GM18507 (cell line): ENCODE results near the gene ZBTB46.
"Not testable (repeated sequence)": the region's sequence is repeated elsewhere in the genome, so short reads cannot be mapped to it uniquely, and the experiment has no call there.

Experiments
- DNase-seq: peaks from one replicate; pipeline ENCODE4 v3.0.0; 2011; ENCODE audit warnings: low read depth; ENCODE audit not compliant: insufficient read length; ENCODE audit errors: extremely low spot score
- FAIRE-seq: peaks from 2 replicates; lab custom pipeline; 2011; peaks lifted over from hg19 to GRCh38; lab: Jason Lieb, UNC

The ZBTB46 gene

GRCh38 chr20:63732118-63733095 lies 98.7 kb downstream of the ZBTB46 start:
- FAIRE-seq (no peak), DNase-seq (no peak)

DNA sequence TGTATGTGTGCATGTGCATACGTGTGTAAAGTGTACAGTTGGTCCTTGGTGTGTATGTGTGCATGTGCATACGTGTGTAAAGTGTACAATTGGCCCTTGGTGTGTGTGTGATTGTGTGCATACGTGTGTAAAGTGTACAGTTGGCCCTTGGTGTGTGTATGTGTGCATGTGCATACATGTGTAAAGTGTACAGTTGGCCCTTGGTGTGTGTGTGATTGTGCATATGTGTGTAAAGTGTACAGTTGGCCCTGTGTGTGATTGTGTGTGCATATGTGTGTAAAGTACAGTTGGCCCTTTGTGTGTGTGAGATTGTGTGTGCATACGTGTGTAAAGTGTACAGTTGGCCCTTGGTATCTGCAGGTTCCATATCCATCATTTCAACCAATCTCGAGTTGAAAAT lies 99.7 kb downstream of the ZBTB46 start:
- FAIRE-seq (peak; percentile 52), DNase-seq (no peak)

GRCh38 chr20:63730189-63730733 lies 100.8 kb downstream of the ZBTB46 start:
- not testable (repeated sequence) for FAIRE-seq

GRCh38 chr20:63722967-63723622 lies 108.0 kb downstream of the ZBTB46 start:
- not testable (repeated sequence) for DNase-seq, FAIRE-seq

More at GRCh38 chr20:63730189-63730733, 100.8 kb downstream of the ZBTB46 start:
- not testable (repeated sequence) for DNase-seq

DNA sequence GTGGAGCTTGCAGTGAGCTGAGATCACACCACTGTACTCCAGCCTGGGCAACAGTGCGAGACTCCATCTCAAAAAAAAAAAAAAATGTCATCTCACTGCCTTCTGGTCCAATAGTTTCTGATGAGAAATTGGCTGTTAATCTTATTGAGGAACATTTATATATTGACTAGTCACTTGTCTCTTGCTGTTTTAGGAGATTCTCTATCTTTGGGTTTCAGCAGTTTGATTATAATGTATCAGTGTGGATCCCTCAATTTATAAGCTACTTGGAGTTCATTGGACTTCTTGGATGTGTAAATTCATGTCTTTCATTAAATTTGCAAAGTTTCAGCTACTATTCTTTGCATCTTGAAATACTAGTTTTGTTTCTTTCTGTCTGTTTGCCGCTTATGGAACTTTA lies 112.1 kb downstream of the ZBTB46 start:
- FAIRE-seq (no peak), DNase-seq (no peak)

DNA sequence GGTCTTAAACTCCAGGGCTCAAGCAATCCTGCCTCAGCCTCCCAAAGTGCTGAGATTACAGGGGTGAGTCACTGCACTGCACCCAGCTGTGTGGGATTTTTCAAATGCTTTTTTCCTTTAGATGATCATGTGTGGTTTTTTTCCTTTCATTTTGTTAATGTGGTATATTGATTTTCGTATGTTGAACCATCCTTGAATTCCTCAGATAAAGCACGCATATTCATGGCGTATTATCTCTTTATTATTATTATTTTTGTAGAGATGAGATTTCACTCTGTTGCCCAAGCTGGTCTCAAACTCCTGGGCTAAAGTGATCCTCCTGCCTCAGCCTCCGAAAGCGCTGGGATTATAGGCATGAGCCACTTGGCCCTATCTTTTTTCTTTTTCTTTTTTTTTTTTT lies 116.2 kb downstream of the ZBTB46 start:
- FAIRE-seq (no peak), DNase-seq (no peak)

DNA sequence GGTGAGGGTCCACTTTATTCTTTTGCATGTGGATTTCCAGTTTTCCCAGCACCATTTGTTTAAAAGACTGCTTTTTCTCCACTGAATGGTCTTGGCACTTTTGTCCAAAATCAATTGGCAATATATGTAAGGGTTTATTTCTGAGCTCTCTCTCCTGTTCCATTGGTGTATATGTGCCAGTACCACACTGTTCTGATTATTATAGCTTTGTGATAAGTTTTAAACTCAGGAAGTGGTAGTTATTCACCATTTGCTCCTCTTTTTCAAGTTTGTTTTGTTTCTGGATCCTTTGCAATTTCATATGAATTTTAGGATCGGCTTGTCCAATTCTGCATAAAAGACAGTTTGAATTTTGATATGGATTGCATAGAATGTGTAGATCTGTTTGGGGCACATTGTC lies 118.9 kb downstream of the ZBTB46 start:
- no peak for FAIRE-seq

DNA sequence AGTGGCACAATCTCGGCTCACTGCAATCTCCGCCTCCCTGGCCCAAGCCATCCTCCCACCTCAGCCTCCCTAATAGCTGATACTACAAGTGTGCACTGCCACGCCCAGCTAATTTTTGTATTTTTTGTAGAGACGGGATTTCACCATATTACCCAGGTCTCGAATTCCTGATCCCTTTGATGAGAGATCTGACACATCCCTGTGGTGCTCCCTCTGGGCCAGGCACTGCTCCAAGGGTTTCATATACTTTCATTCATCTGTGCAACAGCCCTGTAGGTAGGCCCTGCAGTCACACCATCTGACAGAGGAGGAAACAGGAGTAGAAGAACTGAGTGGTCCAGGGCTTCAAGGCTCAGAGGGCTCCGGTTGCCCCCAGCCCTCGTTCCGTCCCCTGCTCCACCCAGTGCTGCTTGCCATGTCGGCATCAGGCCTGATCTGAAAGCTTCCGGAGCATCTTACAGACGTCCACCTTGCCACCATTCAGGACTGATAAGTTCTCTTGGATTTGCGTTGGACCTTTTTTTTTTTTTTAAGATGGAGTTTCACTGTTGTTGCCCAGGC lies 119.9 kb downstream of the ZBTB46 start:
- DNase-seq (no peak), FAIRE-seq (no peak)

More for the DNA sequence above, 118.9 kb downstream of the ZBTB46 start:
- DNase-seq = no peak

- no peak for FAIRE-seq
- no peak for DNase-seq
Measured at GRCh38 chr20:63709149-63709527, 121.9 kb downstream of the ZBTB46 start.

- FAIRE-seq = no peak
Measured at GRCh38 chr20:63708301-63709148, 122.5 kb downstream of the ZBTB46 start.

GRCh38 chr20:63707558-63708300 lies 123.3 kb downstream of the ZBTB46 start, which contains the start of the genes ARFRP1 and ZGPAT:
Gene ARFRP1 (minus strand): TSS chr20:63707976. CDS start chr20:63707091, 885 bp downstream.
Gene ZGPAT (plus strand): TSS chr20:63708039. CDS start chr20:63708581, 542 bp downstream.
- DNase-seq (peak; percentile 81), FAIRE-seq (peak; percentile 74)

More at GRCh38 chr20:63708301-63709148, 122.5 kb downstream of the ZBTB46 start:
- DNase-seq = no peak

- FAIRE-seq (peak; percentile 72), DNase-seq (no peak)
Measured at GRCh38 chr20:63706852-63707557, 124.1 kb downstream of the ZBTB46 start.

GRCh38 chr20:63706027-63706695 lies 124.9 kb downstream of the ZBTB46 start:
- FAIRE-seq (no peak), DNase-seq (no peak)

- no peak for DNase-seq
- no peak for FAIRE-seq
Measured at GRCh38 chr20:63705232-63706026, 125.6 kb downstream of the ZBTB46 start.

- no peak for FAIRE-seq
- DNase-seq = no peak
Measured at GRCh38 chr20:63704749-63705117, 126.3 kb downstream of the ZBTB46 start.

GRCh38 chr20:63703976-63704748 lies 126.9 kb downstream of the ZBTB46 start:
- FAIRE-seq (no peak), DNase-seq (no peak)
